HG03139 (cell line): ENCODE results near the gene BRF1.
"Not testable (repeated sequence)": the region's sequence is repeated elsewhere in the genome, so short reads cannot be mapped to it uniquely, and the experiment has no call there.

Source experiments
- ATAC-seq: cut with Tn5 transposase; IDR thresholded peaks from one replicate; pipeline ENCODE4 v1.9.1; 2021; ENCODE audit not compliant: unreplicated experiment

Gene BRF1, protein sequence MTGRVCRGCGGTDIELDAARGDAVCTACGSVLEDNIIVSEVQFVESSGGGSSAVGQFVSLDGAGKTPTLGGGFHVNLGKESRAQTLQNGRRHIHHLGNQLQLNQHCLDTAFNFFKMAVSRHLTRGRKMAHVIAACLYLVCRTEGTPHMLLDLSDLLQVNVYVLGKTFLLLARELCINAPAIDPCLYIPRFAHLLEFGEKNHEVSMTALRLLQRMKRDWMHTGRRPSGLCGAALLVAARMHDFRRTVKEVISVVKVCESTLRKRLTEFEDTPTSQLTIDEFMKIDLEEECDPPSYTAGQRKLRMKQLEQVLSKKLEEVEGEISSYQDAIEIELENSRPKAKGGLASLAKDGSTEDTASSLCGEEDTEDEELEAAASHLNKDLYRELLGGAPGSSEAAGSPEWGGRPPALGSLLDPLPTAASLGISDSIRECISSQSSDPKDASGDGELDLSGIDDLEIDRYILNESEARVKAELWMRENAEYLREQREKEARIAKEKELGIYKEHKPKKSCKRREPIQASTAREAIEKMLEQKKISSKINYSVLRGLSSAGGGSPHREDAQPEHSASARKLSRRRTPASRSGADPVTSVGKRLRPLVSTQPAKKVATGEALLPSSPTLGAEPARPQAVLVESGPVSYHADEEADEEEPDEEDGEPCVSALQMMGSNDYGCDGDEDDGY

DNA sequence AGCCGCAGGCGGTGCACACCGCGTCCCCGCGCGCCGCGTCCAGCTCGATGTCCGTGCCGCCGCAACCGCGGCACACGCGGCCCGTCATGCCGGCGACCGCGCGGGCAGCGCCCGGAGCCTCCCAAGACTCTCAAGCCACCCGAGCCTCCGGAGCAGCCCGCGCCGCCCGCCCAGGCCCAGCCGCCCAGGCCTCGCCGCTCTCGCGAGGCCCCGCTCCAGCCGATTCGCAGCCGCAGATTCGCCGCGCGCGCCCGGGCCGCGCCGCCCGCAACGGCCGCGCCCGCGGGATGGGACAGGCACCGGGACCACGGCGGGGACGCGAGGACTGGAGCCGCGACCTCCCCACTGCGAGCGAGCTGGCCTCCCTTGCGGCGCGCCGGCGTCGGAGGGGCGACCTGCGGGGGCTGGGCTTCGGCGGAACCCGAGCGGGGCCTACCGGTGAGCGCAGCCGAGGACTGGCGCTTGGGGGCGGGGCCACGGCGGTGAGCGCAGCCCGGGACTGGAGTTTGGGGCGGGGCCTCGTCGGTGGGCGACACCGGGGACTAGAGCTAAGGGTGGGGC, at the start of gene BRF1:
Gene BRF1, minus strand, starts transcription at position 460 of the 561 bp plus-strand sequence. Its CDS starts 372 bp downstream, at position 88.
- ATAC-seq: peak; percentile 81

DNA sequence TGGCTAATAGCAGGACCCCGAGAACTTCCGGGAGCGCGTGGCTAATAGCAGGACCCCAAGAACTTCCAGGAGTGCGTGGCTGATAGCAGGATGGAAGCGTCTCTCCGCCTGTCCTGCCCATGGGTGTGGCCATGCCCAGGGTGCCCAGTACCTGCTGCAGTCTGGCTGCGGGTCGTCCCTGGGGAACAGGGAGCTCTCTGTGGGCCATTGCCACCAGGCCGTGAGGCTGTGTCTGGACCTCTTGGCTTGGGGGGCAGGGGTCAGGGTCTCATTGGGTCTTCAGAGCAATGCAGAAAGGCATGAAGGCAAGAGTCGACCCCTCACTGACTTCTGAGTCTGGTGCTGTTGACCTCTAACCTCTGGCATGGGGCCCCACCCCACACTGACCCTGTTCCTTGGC, 49.2 kb upstream of the BRF1 start:
- ATAC-seq: no peak

GRCh38 chr14:105348945-105349699, 48.3 kb upstream of the BRF1 start:
- no peak for ATAC-seq

DNA sequence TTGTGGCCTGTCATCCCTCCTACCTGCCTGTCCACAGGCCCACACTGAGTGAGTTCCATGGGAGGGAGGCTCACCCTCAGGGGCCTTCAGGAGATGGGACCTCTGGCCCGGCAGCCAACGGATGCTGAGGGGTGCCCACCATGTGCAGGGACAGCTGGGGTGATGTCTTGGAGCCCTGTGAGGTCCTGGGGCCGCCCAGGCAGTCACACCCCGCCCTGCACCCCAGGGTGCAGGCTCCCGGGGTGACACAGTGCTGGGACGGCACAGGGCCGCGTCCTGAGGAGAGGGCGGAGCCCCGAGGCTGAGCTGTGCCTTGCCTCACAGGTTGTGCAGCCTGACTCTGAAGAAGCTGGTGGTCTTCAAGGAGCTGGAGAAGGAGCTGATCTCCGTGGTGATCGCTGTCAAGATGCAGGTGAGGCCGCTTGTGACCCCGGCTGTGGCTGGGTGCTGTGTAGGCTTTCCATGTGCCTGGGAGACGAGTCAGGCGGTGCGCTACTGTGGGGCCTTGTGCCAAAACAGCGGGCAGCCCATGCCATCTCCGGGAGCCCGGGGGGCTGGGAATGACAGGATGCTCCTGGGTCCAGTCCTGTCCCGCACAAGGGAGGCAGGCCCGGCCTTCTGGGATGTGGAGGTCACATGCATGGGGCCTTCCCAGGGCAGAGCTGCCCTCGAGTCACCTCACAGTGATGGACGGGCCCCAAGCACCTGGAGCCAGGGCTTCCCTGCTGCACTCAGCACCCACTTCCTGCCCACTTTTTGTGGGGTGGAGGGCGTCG, 47.6 kb upstream of the BRF1 start:
- ATAC-seq: no peak

DNA sequence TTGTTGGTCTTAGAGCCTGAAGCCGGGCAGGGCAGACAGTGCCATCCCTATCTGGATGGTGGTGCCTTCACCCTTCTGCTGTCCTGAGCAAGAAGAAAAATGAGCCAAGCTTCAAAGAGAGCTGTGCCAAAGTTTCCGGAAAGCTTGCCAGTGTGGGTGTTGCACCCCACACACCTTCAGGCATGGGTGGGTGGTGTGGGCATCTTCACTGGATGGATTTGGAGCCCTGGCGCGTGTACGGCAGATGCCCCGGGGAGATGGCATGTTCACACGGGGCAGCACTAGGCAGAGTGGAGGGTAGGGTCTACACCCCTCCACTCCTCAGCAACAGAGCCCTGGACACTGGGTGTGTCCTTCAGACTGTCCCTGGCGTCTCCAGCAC, 46.8 kb upstream of the BRF1 start:
- ATAC-seq: no peak

DNA sequence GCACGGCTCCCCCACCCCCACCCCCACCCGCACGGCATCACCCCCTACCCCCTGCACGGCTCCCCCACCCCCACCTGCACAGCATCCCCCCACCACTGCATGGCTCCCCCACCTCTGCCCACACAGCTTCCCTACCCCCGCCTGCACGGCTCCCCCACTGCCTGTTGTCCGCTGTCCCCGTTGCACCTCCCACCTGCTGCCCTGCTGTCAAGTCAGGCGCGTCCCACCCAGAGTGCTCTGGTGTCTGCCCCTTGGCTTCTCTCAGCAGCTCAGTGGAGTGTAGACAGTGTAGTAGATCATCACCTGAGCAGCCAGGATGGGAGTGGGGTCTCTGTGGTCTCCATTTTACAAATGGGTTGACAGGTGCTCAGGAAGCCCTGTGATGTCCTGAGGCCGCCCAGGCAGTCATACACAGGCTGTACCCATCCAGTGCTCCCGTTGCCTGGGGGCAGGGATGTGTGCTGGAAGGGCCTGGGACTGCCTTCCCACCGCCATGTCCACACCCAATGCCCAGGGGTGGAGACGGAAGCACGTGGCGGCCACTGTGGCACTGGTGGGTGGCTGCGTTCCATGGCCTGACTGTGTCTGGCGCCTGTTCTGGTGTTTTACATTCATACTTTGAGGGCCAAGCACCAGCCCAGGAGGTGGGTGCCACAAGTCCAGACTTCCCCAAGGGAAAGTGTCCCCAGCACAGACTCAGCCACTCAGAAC, 46.2 kb upstream of the BRF1 start:
- no peak for ATAC-seq

DNA sequence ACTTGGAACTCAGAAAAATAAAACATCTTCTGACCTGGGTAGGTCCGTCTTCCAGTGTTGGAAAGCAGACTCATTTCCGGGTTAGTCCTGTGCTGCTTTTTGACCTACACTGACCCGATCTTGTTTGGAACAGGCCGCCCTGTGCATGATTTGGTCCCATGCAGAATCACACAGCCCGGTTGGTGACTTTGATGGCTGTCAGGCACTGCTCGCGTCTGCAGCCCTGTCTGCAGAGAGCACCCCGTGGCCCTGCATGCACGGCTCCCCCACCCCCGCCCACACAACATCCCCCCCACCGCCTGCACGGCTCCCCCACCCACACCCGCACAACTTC, 45.4 kb upstream of the BRF1 start:
- ATAC-seq: no peak

DNA sequence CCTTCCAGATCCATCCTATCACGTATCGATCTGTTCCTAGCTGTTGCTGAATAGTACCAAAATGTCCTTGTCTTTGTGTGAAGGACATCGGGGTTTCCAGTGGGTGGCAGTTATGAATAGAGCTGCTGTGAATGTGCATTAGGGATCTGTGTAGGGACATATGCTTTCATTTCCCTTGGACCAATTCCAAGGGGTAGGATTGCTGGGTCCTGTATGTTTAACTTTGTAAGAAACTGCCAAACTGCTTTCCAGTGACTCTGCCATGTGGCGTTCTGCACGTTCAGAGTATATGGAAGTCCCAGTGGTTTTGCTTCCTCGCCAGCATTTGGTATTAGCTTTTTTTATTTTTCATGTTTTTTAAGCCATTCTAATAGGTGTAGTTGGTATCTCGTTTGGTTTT, 42.4 kb upstream of the BRF1 start:
- ATAC-seq: no peak

DNA sequence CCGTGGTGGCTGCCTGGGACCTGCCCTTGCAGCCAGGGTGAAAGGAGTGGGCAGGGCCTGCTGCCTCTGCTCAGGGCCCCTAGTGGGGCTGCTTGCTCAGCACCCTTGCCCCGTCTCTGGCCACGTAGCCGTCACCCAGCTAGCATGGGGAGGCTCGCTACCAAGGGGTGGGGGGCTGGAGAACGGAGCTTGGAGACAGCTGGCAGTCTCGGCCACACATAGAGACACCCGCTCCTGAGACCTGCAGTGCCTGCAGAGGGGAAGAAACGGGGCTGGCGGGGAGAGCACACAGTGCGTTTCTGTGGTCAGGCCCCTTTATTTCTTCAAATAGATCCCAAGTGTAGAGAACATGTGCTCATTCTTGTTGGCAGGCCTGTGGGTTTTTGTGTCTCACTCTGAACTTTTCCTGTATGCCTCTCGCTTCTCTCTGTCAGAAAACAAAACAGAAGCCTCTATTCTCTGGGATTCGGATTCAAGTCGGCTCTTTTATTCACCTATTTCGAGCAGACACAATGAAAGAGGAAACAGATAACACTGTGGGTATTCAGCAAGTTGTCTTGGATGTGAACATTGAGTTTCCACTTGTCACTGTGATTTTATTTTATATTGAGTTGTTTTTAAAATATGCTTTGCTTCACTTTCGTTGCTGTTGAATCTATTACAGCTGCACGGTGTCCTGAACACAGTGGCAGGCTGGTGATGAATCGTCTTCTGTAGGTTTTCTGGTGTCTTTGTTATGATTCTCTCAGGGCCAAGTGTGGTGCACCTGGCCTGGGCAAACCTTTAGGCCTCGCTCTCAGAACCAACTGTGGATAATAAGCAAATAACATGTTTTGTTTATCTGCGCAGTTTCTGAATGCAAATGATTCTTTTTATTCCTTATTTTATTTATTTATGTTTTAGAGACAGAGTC, 40.3 kb upstream of the BRF1 start:
- ATAC-seq: no peak

DNA sequence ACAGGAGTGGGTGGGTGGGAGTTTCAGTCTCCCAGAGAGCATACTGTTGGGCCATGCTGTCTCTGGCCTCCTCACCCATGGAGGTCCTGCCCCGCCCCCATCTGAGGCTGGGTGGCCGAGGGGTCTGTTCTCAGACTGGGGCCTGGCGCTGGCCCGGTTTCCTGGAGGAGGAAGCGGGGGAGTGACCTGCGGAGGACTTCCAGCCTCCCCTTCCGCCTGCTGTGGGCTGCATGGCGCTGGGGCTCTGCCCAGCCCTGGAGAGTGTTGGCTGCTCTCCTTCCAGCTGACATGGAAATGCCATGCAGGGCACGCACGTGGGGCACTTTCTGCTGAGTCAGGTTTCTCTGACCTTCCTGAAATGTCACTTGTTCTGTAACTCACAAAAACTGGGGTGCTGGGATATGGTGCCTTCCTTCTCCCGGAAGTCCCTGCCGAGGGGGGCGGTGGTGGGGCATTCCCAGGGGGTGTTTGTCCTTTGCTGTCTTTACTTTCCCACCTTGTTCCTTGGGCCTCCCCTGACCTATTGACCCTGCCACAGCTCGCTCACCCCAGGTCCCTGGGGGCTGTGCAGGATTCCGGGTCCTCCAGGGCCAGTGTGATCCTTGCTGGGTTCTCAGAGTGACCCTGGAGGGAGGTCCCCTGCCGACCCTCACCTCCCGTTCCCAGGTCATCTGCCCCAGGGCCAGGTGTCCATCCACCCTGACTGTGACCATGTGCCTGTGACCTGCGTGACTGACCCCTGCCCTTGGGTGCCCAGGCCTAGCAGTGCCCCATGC, 37.4 kb upstream of the BRF1 start:
- no peak for ATAC-seq

DNA sequence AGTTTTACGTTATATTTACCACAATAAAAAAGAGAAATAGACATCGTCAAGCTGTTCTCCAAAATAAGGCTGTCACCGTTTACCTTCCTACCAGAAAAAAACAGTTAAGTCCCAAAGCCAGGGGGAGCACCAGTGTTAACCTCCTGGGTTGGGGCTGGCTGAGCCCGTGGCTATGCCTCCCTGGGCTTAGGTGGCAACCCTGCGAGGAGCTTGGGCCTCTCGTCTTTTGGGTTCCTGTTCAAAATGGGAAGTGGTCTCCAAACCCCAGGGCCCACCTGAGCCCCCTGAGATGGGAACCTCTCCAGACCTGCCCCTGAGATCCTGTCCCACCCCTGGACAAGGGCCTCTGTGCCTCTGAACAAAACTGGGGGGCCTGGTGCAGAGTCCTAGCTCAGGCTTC, 36.6 kb upstream of the BRF1 start:
- ATAC-seq: no peak

DNA sequence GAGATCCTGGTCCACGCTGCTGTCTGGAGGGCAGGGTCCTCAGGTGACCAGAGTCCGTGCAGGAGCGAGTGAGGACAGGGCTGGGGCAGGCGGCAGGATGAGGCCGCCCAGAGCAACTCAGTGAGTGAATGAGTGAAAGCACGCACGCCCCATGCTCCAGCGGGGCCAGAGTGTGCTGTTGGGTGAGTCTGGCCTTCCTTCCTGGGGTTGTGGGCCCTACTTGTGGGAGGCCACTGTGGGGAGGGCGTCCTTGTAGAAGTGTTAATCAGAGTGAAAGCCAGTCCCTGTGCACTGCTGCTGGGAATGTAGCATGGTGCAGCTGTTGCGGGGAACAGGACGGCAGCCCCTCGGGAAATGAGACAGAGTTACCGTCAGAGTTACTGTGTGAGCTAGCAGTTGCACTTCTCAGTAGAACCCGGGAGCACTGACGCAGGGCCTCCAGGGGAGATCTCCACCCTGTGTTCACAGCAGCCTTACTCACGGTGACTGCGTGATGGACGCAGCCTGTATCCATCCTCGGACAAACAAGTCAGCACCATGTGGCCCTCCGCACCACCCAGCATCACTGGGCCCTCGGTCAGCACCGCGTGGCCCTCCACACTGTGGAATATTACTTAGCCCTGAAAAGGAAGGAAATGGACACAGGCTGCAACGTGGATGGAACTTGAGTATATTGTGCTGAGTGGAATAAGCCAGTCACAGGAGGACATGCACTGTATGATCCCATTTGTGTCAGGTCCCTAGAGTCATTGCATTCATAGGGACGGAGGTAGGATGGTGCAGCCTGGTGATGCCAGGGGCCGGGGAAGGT, 35.9 kb upstream of the BRF1 start:
- no peak for ATAC-seq

- no peak for ATAC-seq
Measured at GRCh38 chr14:105335735-105336476, 35.1 kb upstream of the BRF1 start.

DNA sequence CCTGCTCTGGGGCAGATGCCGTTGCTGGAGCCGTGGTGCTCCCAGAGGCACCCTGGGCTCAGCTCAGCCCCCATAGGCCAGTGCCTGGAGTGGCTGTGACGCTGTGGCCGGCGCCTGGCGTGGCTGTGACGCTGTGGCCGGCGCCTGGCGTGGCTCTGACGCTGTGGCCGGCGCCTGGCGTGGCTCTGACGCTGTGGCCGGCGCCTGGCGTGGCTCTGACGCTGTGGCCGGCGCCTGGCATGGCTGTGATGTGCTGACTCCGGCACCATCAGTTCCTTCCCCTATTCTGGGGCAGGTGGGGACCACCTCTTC, 34.4 kb upstream of the BRF1 start:
- not testable (repeated sequence) for ATAC-seq

GRCh38 chr14:105334383-105335230, 33.8 kb upstream of the BRF1 start:
- no peak for ATAC-seq
